ENCODE results near the gene IL36B.

- TF ChIP-seq POLR2A (IDR thresholded peaks at IDR 0.05; ENCODE audit: low read depth, low read length) (no peak), POLR2AphosphoS5 (IDR thresholded peaks at IDR 0.05; ENCODE audit: low read depth, low read length) (no peak)
These were observed 72.1 kb downstream of the IL36B start for GRCh38 chr2:112980537-112980936.
